ENCODE measurements around the gene ANGPTL8.
A peak's percentile ranks its signal among the peaks of the same experiment; 100 is the strongest.

Gene ANGPTL8

DNA sequence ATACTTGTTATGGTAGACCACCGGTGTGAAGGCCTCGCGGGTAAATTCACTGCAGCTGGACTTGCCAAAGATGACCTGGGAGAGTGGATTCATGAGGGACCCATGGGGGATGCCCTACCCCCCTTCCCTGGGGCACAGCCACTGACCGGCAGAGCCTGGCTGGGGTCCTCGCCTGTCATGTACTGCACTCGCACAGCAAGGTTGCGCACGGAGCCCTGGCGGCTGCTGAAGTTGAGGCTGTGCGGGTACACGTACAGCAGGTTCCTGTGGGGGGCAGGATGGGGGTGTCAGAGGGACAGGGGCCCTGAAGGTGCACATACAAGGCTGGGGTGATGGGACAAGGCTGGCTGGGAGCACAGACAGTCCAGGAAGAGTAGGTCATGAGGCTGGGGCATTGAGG lies 1.4 kb upstream of the ANGPTL8 start:
- DNase-seq = no peak

DNA sequence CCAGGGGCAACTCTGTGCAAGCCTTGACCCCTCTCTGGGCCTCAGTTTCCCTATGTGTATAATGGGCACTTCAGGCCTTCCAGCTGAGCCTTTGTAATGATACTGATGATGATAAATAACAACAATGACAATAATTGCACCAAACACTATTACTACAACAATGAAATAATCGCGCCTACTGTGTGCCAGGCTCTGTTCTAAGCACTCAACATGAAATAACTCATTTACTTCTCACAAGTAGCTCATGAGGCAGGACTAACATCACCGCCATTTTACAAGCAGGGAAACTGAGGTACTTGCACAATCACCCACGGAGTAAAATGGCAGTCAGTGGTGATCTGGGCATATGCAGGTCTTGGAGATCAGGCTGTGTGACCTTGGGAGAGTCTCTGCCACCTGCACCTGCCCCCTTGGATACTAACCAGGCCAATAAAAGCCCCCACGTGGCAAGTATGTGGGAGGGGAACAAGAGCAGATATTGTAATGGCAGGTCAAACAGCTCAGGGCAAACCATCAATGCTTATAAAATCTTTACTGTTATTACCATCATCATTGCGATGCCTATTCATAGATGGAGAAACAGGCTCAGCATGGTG lies 540 bp upstream of the ANGPTL8 start:
- DNase-seq = no peak

DNA sequence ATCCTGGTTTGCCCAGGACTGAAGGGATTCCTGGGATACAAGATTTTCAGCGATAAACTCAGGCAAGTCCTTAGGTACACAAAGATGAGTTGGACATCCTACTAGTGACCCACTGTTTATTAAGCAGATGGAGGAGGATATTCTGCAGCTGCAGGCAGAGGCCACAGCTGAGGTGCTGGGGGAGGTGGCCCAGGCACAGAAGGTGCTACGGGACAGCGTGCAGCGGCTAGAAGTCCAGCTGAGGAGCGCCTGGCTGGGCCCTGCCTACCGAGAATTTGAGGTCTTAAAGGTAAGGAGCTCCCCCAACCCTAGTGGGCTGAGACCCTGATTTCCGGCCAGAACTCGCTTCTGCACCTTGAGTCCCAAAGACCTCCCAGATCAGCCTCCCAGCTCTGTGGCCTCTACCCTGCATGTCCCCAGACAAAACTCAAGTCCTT lies 607 bp downstream of the ANGPTL8 start:
- DNase-seq = no peak

- no peak for DNase-seq
Measured at GRCh38 chr19:11242025-11242424, 2.6 kb downstream of the ANGPTL8 start.

- peak; percentile 76 for DNase-seq
Measured at GRCh38 chr19:11242864-11243797, 3.7 kb downstream of the ANGPTL8 start.

DNA sequence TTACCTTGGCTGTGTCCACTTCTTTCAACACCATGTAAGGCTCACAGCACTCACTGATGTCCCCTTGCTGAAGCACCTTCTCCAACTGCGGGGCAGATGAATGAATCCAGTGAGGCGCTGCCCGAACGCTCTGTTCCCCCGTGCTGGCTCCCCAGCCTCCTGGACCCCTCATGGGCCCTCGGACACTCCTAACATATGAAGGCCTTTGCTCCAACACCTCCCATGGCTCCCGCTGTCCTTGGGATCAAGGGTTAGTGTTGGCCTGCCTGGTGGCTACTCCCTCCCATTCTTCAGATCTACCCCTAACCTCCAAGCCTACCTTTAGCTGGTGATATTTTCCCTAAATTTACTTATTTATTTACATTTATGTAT lies 4.4 kb downstream of the ANGPTL8 start:
- no peak for DNase-seq

- no peak for DNase-seq
Measured at GRCh38 chr19:11244846-11245589, 5.6 kb downstream of the ANGPTL8 start.

GRCh38 chr19:11246941-11247340 lies 7.5 kb downstream of the ANGPTL8 start:
- no peak for DNase-seq

- DNase-seq = no peak
Measured at GRCh38 chr19:11247391-11247790, 8.0 kb downstream of the ANGPTL8 start.

DNA sequence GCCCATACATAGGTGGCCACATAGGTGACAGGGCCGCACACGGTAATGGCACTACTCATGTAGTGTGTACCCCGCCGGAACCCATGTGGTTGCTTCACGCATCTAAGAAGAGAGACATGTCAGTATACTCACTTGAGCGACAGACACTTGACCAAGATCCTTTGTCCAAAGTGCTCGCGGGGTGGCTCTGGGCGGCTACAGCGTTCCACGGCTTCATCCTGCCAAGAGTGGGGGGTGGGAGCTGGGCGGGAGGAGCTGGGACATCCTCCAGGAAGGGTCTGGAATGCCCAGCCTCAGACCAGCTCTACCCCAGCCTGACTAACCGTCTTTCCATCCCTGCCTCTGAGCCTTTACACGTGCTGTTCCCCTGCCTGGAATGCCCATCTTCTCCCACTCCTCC lies 8.5 kb downstream of the ANGPTL8 start:
- no peak for DNase-seq

GRCh38 chr19:11248852-11249251 lies 9.4 kb downstream of the ANGPTL8 start:
- no peak for DNase-seq

- DNase-seq = no peak
Measured at GRCh38 chr19:11251217-11251616, 11.8 kb downstream of the ANGPTL8 start.

- no peak for DNase-seq
Measured at GRCh38 chr19:11251650-11252314, 12.4 kb downstream of the ANGPTL8 start.

- DNase-seq = no peak
Measured at GRCh38 chr19:11252665-11253355, 13.4 kb downstream of the ANGPTL8 start.

DNA sequence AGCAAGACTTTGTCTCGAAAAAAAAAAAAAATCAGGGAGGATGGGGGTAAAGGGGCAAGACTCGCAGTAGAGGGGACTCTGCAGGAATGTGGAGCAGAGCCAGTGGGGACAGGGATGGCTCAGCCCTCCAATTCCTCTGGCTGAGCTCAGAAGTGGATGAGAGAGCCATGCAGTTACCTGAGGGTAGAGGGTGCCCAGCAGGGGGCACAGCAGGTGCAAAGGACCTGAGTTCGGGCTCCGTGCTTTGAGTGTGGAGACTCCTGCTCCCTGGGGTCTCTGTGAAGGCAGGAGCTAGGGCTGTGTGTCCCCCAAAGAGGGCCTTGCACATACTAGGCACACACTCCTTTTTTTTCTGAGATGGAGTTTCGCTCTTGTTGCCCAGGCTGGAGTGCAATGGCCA lies 15.2 kb downstream of the ANGPTL8 start:
- DNase-seq = no peak

GRCh38 chr19:11256189-11256588 lies 16.8 kb downstream of the ANGPTL8 start:
- no peak for DNase-seq

DNA sequence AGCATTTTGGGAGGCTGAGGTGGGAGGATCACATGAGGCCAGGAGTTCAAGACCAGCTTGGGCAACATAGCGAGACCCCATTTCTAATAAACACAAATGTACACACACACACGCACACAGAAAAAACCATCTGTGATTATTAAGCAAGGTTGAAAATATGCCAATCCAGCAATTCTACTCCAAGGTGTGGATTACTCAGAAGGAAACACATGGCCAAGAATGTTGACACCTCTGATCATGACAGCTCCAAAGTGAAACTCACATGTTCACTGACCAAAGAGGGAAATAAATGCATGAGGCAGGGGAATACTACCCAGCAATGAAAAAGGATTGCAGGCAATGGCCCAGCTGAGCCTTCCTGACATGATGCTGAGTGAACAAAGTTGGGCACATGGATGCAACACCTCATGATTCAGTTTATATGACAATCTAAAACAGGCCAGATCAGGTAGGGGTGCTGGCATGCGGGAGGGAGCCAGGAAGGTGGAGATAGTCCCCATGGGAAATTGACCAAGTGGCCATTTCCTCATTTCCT lies 18.5 kb downstream of the ANGPTL8 start:
- no peak for DNase-seq

- DNase-seq = no peak
Measured at GRCh38 chr19:11260996-11261395, 21.6 kb downstream of the ANGPTL8 start.

DNA sequence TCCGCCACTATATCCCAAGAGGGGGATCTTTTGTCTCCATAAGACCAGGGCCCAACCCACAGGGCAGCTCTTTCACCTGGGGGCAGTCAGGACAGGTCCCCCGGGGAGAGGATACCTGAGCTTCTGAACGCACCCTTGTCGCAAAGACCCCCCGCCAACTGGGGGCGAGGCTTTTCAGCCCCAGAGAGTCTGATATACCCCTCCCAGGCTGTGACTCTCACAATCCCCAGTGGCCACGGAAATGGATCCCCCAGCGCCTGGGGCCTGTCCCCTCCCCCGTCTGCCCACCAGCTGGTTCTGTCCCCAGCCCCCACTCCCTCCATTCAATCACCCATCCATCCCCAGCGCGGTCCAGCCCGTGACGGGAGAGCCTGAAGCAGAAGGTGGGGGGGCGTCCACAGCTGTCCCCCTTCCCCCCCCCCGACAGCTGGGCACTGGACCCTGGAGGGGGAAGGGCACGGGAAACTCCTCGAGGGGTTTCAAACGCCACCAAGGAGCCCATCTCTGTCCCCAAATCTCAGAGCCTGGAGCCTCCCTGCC lies 22.1 kb downstream of the ANGPTL8 start:
- no peak for DNase-seq

DNA sequence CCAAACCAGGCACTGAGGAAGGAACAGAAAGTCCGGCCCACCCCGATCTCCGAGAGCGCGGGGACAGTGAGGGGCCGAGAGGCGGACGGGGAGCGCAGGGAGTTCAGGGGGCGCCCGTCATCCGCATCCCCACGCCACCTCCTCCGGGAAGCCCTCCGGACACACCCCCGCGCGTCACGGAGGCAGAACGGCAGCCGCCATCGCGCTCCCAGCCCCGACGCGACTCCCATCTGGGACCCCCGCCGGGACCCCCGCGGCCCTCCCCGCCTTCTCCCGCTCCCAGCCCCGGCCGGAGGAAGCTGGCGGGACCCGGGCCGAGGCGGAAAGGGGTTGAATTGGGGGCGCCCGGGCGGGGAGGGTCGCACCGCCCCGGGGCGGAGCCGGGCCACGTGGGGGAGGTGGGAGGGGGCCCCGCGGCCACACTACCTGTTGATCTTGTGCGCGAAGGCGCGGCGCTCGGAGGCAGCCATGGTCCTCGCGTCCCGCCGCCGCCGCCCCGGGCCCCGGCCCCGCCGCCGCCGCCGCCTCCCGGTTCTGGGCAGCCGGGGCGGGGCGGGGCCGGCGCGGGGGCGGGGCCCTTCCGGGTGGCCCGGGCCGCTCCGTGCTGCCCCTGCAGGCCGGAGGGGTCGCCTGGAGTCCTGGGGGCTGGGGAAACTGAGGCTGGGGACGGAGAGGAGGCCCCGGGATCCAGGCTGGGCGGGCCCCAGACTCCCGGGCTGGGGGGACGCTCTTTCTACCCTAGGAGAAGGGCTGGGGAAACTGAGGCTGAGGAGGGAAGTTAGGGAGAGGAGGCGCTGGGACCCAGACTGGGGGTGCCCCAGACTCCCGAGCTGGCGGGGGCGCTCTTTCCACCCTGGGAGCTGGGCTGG lies 22.8 kb downstream of the ANGPTL8 start, which contains the start of gene DOCK6:
DOCK6 (minus strand) TSS at position 554 of the 869 bp plus-strand sequence; CDS start at position 470, 84 bp downstream.
- no peak for DNase-seq

- DNase-seq = no peak
Measured at GRCh38 chr19:11263726-11264125, 24.3 kb downstream of the ANGPTL8 start.

All from stimulated activated naive CD4-positive, alpha-beta T cell treated with Interleukin-2 at 50 U/mL for 16 hours (primary cell).